HG02852 (cell line): ENCODE measurements around the gene MEGF10.
"Not testable (repeated sequence)": the region's sequence is repeated elsewhere in the genome, so short reads cannot be mapped to it uniquely, and the experiment has no call there.

Experiments
- ATAC-seq: cut with Tn5 transposase; IDR thresholded peaks from one replicate; pipeline ENCODE4 v1.9.1; 2021; ENCODE audit warnings: mild to moderate bottlenecking, moderate library complexity; ENCODE audit not compliant: unreplicated experiment

MEGF10 gene

GRCh38 chr5:127297348-127298035 is 6.9 kb downstream of the MEGF10 start:
- ATAC-seq, result no peak

GRCh38 chr5:127298036-127298429 is 7.4 kb downstream of the MEGF10 start:
- no peak for ATAC-seq

DNA sequence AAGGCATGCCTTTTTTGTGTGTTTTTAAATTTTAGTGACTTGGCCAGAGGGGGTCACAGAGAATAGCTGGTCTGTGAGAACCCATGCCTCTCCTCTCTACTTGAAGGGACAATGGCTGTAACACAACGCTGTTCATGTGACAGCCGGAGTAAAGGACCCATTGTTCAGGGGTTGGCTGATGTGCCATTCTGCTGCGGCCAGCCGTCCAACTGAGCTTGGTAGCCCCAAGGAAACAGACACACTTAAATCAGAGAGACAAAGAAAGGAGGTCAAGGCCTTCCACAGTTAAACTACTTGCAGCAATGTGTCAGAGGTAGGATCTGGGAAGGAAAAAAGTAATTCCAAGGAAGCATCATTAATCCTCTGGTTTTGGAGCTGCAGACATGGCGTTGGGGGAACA is 8.1 kb downstream of the MEGF10 start:
- no peak for ATAC-seq

DNA sequence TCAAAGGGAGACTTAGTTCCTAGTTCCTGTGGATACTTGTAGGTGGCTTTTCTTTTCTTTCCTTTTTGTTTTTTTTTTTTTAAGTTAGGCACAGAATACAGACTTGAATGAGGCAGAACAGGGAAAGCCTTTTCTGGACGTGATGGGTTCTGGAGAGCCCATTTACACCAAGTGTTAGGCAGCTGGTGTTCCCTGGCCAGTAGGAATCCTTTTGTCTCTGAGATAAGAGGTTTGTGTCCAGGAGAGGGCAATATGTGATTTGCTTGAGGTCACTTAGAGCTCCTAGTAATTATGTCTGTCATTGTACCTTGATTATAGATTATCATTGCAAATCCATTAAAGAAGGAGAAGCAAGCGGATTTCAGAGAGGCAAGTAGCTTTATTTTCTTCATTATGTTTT is 9.1 kb downstream of the MEGF10 start:
- ATAC-seq, result no peak

DNA sequence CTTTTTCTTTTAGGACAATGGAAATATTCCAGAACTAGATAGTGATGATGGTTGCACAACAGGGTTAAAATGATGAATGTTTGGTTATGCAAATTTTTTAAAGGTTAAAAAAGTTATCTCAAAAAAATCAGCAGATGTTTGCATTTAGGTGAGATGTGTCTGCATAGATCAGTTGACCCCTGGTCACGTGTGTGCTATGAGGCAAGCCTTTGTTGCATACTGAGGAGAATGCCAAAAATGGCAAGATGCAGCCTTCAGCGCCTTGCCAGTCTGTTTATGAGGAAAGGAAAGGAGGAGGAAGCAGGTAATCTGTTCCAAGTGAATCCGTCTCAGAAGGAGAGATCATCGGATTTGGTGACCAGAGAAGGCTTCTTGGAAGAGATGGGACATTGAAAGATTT is 11.9 kb downstream of the MEGF10 start:
- ATAC-seq, result no peak

GRCh38 chr5:127303404-127303803 is 12.8 kb downstream of the MEGF10 start:
- no peak for ATAC-seq

DNA sequence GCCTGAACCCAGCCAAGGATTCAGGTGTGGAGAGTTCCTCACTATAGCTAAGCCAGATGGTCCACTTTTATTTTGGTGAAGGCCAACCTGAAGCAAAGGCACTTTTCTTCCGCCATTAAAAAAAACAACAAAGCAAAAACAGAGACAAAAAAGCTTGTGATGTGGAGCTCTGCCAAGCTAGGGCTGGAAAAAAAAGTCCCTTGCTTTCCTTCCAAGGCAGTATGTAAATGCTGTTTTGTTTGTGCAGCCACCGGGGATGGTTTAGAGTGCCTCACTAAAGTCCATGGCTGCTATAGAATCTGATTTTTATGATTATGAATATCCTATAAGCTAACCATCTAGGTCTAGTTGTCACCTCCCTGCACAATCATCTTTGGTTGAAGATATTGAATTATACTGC is 14.9 kb downstream of the MEGF10 start:
- ATAC-seq, result no peak

DNA sequence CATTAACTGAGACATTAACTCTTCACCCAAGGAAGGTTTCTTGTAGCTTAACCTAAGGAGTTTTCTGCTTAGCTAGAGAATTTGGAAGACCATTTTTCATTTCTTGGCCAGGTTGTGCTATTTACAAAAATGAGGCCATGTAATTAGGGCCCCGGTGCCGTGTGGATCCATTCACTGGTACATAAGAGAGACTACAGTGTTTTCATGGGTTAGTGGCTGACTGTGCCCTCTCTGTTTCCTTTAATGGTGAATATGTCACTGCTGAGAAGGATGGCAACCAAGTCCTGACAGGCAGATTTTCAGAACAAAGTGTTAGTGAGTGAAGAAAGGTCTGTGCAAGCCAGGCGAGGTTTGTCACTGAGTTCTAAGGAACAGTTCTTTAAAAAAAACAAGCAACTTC is 15.4 kb downstream of the MEGF10 start:
- ATAC-seq, result no peak

GRCh38 chr5:127306647-127307046 is 16.1 kb downstream of the MEGF10 start:
- no peak for ATAC-seq

- no peak for ATAC-seq
Observed at GRCh38 chr5:127307868-127308267, 17.3 kb downstream of the MEGF10 start.

- not testable (repeated sequence) for ATAC-seq
Observed at GRCh38 chr5:127308325-127308724, 17.7 kb downstream of the MEGF10 start.

GRCh38 chr5:127308945-127309344 is 18.3 kb downstream of the MEGF10 start:
- no peak for ATAC-seq

DNA sequence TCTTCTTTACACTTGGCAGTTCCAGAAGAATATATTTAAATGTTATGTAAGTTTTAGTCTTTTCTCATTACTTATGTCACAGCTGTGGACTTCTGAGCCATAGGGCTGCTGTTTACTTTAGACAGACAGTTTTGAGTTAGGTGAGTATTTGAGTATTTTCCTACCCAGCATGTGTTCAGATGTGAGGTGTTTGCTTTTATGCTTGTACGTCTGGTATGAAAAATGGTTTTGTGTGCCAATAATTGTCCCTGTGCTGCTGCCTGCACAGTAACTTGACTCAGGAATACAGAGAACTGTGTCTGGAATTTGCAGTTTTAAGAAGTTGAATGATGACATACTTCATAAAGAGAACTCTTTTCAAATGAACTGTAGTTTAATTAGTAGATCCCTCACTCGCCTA is 20.8 kb downstream of the MEGF10 start:
- ATAC-seq, result no peak

DNA sequence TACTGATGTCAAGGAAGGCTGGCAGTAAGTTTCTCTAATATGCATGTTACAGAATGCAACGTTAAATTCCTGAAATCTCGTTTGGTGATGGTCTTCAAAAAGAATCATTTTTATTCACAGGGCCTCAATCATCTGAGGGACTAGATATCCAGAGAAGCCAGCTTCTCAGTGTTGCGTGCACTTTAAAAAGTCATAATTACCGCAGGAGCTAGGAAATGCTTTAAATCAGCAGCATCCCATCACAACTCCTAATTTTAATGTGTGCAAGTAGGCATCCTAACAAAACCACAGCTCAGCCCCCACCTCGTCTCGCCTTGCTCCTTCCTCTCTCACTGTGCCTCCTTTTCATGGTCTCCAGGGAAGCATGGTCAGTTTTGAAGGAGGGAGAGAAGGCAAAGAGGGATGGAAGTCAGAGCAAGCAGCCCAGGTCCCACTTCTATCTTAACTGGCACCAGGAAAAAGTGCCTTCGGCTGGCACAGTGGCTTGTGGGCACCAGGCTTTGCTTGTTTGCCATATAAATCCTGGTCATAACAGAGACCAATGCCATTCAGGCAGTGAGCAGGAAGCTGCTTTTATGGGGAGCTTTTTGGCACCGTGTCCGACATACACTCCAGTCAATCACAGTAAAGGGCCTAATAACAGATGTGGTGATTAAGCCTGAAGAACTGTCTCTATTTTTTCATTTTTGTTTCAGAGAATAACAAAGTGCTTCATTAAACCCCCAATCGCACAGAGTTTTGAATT is 21.4 kb downstream of the MEGF10 start:
- ATAC-seq, result no peak

- no peak for ATAC-seq
Observed at GRCh38 chr5:127313379-127313778, 22.8 kb downstream of the MEGF10 start.

DNA sequence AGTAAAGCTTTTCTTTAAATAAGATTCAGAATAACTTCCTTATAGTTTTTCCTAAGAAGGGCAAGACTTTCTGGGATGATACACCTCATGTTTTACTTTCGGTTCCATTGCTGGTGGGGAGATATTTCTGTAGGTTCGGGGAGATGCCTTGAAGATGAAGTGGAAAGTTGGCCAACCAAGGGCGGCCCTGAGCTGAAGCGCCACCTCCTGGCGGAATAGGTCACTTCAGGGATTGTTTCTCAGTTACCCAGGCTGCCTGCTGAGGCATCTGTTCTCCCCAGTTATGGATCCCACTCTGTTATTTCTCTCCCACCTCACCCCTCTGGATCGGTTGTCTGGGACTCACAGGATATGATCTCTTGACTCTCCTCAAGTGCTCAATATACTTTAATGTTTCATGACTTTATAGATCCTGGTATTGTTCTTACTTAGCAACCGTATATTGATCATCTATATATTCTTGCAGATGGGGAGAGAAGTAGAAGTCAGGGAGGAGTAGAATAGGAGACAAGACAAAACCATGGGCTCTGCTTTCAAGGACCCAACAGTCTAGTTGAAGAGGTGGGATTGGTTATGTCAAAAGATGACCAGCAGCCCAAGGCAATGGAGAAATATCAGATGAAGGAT is 23.4 kb downstream of the MEGF10 start:
- ATAC-seq, result peak; percentile 96

- ATAC-seq, result no peak
Observed at GRCh38 chr5:127316011-127316410, 25.4 kb downstream of the MEGF10 start.

GRCh38 chr5:127317385-127317784 is 26.8 kb downstream of the MEGF10 start:
- not testable (repeated sequence) for ATAC-seq

DNA sequence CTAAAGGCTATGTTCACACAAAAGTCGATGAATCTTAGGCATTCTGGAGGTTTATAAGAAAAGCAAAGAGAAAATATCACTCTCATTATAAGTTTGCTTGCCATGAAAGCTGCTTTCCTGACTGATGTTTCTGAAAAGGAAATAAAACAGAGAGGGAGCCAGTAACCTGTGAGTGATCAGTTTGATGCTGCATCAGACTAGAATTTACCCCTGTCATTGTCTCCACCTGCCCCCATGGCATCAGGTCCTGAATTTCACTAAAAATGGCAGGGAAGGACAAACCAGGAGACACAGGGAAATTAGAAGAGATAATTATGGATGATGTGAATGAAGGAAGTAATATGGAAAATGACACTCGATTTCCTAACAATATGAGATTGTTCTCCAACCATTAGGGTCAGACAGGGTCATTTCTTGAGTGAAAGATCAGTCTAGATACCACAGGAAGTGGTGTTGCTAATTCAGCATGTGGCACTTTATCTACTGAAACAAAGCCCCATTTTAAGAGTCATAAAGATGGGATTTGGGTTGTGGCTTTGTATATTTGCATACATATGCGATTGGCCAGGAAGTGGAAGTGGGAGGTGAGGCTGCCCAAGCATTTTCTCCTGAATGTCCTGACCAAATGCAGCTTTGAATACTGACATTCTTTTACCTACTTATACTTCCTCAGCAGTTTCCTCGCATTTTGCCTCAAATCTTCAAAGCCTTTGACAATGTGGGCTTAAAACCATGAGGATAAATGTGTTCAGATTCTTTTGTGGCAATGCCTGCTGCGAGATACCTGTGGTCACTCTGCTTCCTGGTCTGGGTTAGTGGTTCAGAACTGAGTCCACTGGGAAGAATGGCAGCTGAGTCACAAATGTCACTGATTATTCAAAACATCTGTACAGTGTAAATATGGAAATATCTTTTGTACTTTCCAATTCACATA is 29.7 kb downstream of the MEGF10 start:
- peak; percentile 97 for ATAC-seq

DNA sequence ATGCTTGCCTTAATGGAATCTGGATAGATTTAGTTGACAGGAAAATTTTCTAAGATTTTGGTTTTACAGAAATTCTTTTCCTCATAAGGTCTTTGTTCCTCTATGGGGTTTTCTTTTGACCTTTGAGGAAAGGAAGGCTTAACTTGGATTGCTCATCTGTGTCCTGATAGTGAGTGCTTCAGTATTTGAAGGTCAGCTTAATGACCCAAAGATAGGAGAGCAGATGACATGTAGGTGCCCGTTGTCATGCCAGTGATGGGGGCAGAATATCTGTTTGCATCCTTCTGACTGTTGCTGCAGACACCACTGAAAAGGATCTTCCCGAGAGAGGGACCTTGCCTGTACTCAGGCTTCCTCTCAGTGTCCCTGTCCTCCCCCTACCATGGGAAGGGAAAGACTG is 30.9 kb downstream of the MEGF10 start:
- no peak for ATAC-seq

DNA sequence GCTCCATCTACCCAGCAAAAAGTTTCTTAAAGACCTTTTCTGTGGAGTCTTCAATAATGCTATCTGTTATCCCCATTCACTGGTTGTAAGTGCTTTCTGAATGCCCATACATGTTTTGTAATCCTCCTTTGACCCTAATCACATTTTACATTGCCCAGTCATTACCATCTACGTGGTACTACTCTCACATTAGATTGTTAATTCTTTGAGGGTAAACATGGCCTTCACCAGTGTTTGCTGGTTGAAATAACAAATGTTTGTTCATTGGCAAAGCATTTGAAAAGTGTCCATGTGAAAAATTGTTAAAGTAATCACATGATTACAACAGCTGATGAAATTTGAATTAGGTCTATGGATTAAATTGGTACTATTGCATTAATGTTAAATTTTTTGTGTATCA is 31.8 kb downstream of the MEGF10 start:
- ATAC-seq, result no peak
